IPS-18c (cell line): Measurements from ENCODE around the gene AURKB.
A peak's percentile ranks its signal among the peaks of the same experiment; 100 is the strongest.

Source experiments
- H3K4me3 ChIP-seq: 2 replicates; pipeline ENCODE4 v1.7.0; 2013; ENCODE audit warnings: low read depth, mild to moderate bottlenecking, low read length, moderate library complexity; ENCODE audit not compliant: insufficient read depth
- H3K9me3 ChIP-seq: one replicate; pipeline ENCODE4 v1.6.1; 2013; ENCODE audit warnings: mild to moderate bottlenecking, low read length, moderate library complexity; ENCODE audit not compliant: control insufficient read depth, insufficient read depth

AURKB gene

GRCh38 chr17:8204761-8205555 is 5.4 kb downstream of the AURKB start:
- no peaks in the 10 kb centered on the region for H3K9me3 ChIP-seq
- H3K4me3 ChIP-seq: no peak overlapping the region

GRCh38 chr17:8192070-8192815 is 18.1 kb downstream of the AURKB start:
- Histone ChIP-seq H3K9me3 (no peaks in the 10 kb centered on the region), H3K4me3 (peak overlapping the region; percentile 34; the same call in 1 of the 2 replicates)

- H3K4me3 ChIP-seq: no peak overlapping the region; the same call in 1 of the 2 replicates
Observed at GRCh38 chr17:8190506-8190905, 19.9 kb downstream of the AURKB start.

GRCh38 chr17:8189711-8190477 is 20.5 kb downstream of the AURKB start, which contains the start of gene BORCS6:
Gene BORCS6, minus strand, starts transcription at chr17:8190180. Its CDS starts 40 bp downstream, at chr17:8190140.
- no peaks in the 10 kb centered on the region for H3K9me3 ChIP-seq
- H3K4me3 ChIP-seq: peak within 1 kb of the TSS; percentile 78

More at GRCh38 chr17:8190506-8190905, 19.9 kb downstream of the AURKB start:
- no peaks in the 10 kb centered on the region for H3K9me3 ChIP-seq

GRCh38 chr17:8189041-8189710 is 21.2 kb downstream of the AURKB start:
- Histone ChIP-seq H3K4me3 (peak overlapping the region; percentile 78), H3K9me3 (no peaks in the 10 kb centered on the region)

- Histone ChIP-seq H3K4me3 (peak overlapping the region; percentile 78), H3K9me3 (no peaks in the 10 kb centered on the region)
Observed at GRCh38 chr17:8188263-8188839, 22.0 kb downstream of the AURKB start.

GRCh38 chr17:8187517-8188262 is 22.7 kb downstream of the AURKB start:
- H3K4me3 ChIP-seq: peak overlapping the region; percentile 95
- no peaks in the 10 kb centered on the region for H3K9me3 ChIP-seq

- H3K9me3 ChIP-seq: no peaks in the 10 kb centered on the region
- peak overlapping the region; percentile 95 for H3K4me3 ChIP-seq
Observed at GRCh38 chr17:8186787-8187516, 23.4 kb downstream of the AURKB start.

GRCh38 chr17:8186446-8186786 is 24.0 kb downstream of the AURKB start:
- Histone ChIP-seq H3K4me3 (peak overlapping the region; percentile 95), H3K9me3 (no peaks in the 10 kb centered on the region)

GRCh38 chr17:8185582-8186445 is 24.6 kb downstream of the AURKB start:
- Histone ChIP-seq H3K4me3 (peak overlapping the region; percentile 95), H3K9me3 (no peaks in the 10 kb centered on the region)

- Histone ChIP-seq H3K4me3 (peak overlapping the region; percentile 80), H3K9me3 (no peaks in the 10 kb centered on the region)
Observed at GRCh38 chr17:8176998-8177731, 33.2 kb downstream of the AURKB start.

- Histone ChIP-seq H3K4me3 (peak within 1 kb of the TSS; percentile 80), H3K9me3 (no peaks in the 10 kb centered on the region)
Observed at GRCh38 chr17:8176197-8176940, 34.0 kb downstream of the AURKB start, which contains the start of gene TMEM107. Gene TMEM107, minus strand, starts transcription at chr17:8176380. Its CDS starts 94 bp downstream, at chr17:8176286.

- Histone ChIP-seq H3K9me3 (no peaks in the 10 kb centered on the region), H3K4me3 (peak overlapping the region; percentile 80)
Observed at GRCh38 chr17:8175795-8176196, 34.6 kb downstream of the AURKB start.
